GM12878 (cell line): ENCODE measurements around the gene EYS. TPM values are rescaled to one million over a fixed set of nuclear protein-coding genes. Genes with fewer than 3 reads are reported as not detected.

ENCODE experiments used
- ATAC-seq: fragments of 200-7000 bp; cut with Tn5 transposase; 3 replicates; pipeline ENCODE4 v1.9.1; 2020; ENCODE audit warnings: mild to moderate bottlenecking, moderate library complexity
- BruUV-seq: library from RNA; stranded (reverse); fragments of 400-500 nt; replicated peaks from 2 replicates; lab custom pipeline; 2021; lab: Mats Ljungman, UMichigan
- CTCF ChIA-PET: fragments of 300-600 bp; sonication (Branson Sonifier 250); formaldehyde crosslinking; extraction: SDS; loops from one replicate; lab custom pipeline; 2021; ENCODE audit warnings: inconsistent platforms; lab: Yijun Ruan, JAX
- POLR2A ChIA-PET: fragments of 350-600 bp; formaldehyde crosslinking; extraction: SDS; loops from one replicate; lab custom pipeline; 2021; ENCODE audit warnings: inconsistent platforms; lab: Charles Lee
- RAD21 ChIA-PET: fragments of 300-600 bp; sonication (Branson Sonifier 250); formaldehyde crosslinking; loops from one replicate; lab custom pipeline; 2023; ENCODE audit warnings: antibody characterized with exemption; ENCODE audit not compliant: unreplicated experiment; lab: Charles Lee
- SMC1A ChIA-PET: fragments of 300-600 bp; sonication (Branson Sonifier 250); formaldehyde crosslinking; loops from one replicate; lab custom pipeline; 2023; ENCODE audit not compliant: unreplicated experiment, uncharacterized antibody; lab: Charles Lee
- DNase-seq: peaks from one replicate; pipeline ENCODE4 v3.0.0-alpha.2; 2011; ENCODE audit warnings: low read depth, low spot score
- FAIRE-seq: peaks from 3 replicates; lab custom pipeline; 2011; peaks lifted over from hg19 to GRCh38; lab: Jason Lieb, UNC
- H2AFZ ChIP-seq: 2 replicates; pipeline ENCODE4 v1.6.0; 2011; ENCODE audit warnings: low read depth, low read length, control low read depth; ENCODE audit not compliant: control insufficient read depth
- H3K27ac ChIP-seq: 2 replicates; pipeline ENCODE4 v1.5.1; 2011; ENCODE audit warnings: control low read depth; ENCODE audit not compliant: control insufficient read depth, insufficient read depth
- H3K27me3 ChIP-seq, 2 experiments: replicated peaks in 1 of 2; 2 replicates each; pipeline versions ENCODE4 v1.6.0 to v1.6.1; 2011; ENCODE audit warnings: low read length in 1 of 2; ENCODE audit not compliant: control insufficient read depth in 2 of 2, insufficient read depth in 2 of 2
- H3K36me3 ChIP-seq, 2 experiments: 2 replicates each; pipeline ENCODE4 v1.5.1; 2011; ENCODE audit warnings: low read length in 1 of 2; ENCODE audit not compliant: control insufficient read depth in 2 of 2, insufficient read depth in 2 of 2
- H3K4me1 ChIP-seq: 2 replicates; pipeline ENCODE4 v1.6.1; 2011; ENCODE audit warnings: mild to moderate bottlenecking, low read length, moderate library complexity, mixed read lengths; ENCODE audit not compliant: control insufficient read depth, insufficient read depth
- H3K4me2 ChIP-seq: 2 replicates; pipeline ENCODE4 v1.6.0; 2011; ENCODE audit warnings: control low read depth; ENCODE audit not compliant: control insufficient read depth, insufficient read depth
- H3K4me3 ChIP-seq: fragments of 200-600 bp; sonication (generic); 2 replicates; pipeline ENCODE4 v1.5.1; 2016
- H3K79me2 ChIP-seq: 2 replicates; pipeline ENCODE4 v1.6.0; 2011; ENCODE audit warnings: low read length; ENCODE audit not compliant: control insufficient read depth, insufficient read depth
- H3K9ac ChIP-seq: 2 replicates; pipeline ENCODE4 v1.8.0; 2011; ENCODE audit warnings: low read length, control low read depth, mixed read lengths; ENCODE audit not compliant: control insufficient read depth, insufficient read depth
- H3K9me3 ChIP-seq: replicated peaks from 3 replicates; pipeline ENCODE4 v1.5.1; 2011; ENCODE audit warnings: mild to moderate bottlenecking, low read length; ENCODE audit not compliant: control insufficient read depth, insufficient read depth
- H4K20me1 ChIP-seq: 2 replicates; pipeline ENCODE4 v1.6.0; 2011; ENCODE audit not compliant: control insufficient read depth, insufficient read depth
- CHD4 ChIP-seq: fragments of 200-600 bp; sonication (generic); IDR thresholded peaks from 2 replicates; pipeline ENCODE4 v1.6.1; 2016; ENCODE audit warnings: mild to moderate bottlenecking
- FOS ChIP-seq: IDR thresholded peaks from 3 replicates; pipeline ENCODE4 v1.6.1; 2011; ENCODE audit warnings: borderline replicate concordance; ENCODE audit not compliant: insufficient read length; ENCODE audit errors: extremely low read depth
- GATAD2B ChIP-seq: fragments of 450-650 bp; conservative IDR thresholded peaks from 2 replicates; pipeline ENCODE4 v1.6.1; 2017; ENCODE audit warnings: low read depth, mild to moderate bottlenecking, moderate library complexity
- HDAC6 ChIP-seq: fragments of 200-600 bp; sonication (generic); IDR thresholded peaks from one replicate; pipeline ENCODE4 v1.8.0; 2017; ENCODE audit warnings: antibody characterized with exemption; ENCODE audit not compliant: unreplicated experiment
- MYC ChIP-seq: IDR thresholded peaks from 2 replicates; pipeline ENCODE4 v1.6.1; 2011; ENCODE audit warnings: mild to moderate bottlenecking, low read length, moderate library complexity, inconsistent platforms; ENCODE audit not compliant: insufficient read depth, insufficient replicate concordance, insufficient read length, severe bottlenecking
- NRF1 ChIP-seq: conservative IDR thresholded peaks from 2 replicates; pipeline ENCODE4 v1.6.1; 2011; ENCODE audit warnings: mild to moderate bottlenecking, low read depth, low read length, improper control_type of control experiment
- POU2F2 ChIP-seq: IDR thresholded peaks from 3 replicates; pipeline ENCODE4 v1.6.1; 2011; ENCODE audit warnings: low read depth, mild to moderate bottlenecking, low read length, borderline replicate concordance
- RUNX3 ChIP-seq: IDR thresholded peaks from 2 replicates; pipeline ENCODE4 v1.6.1; 2012; ENCODE audit warnings: low read length, inconsistent platforms
- SMAD5 ChIP-seq: IDR thresholded peaks from 2 replicates; pipeline ENCODE4 v1.6.1; 2016; ENCODE audit warnings: antibody characterized with exemption, low read depth
- SUZ12 ChIP-seq: fragments of 200-600 bp; sonication (generic); IDR thresholded peaks from one replicate; pipeline ENCODE4 v1.6.1; 2018; ENCODE audit warnings: antibody characterized with exemption, mild to moderate bottlenecking; ENCODE audit not compliant: unreplicated experiment
- TAF1 ChIP-seq: IDR thresholded peaks from 2 replicates; pipeline ENCODE4 v1.6.1; 2011; ENCODE audit warnings: mild to moderate bottlenecking, low read depth, low read length, borderline replicate concordance
- WGBS: methylation state at CpG from one replicate; pipeline ENCODE4 v1.1.6; 2016; ENCODE audit warnings: low lambda C conversion rate; ENCODE audit not compliant: insufficient replicate concordance, insufficient coverage; ENCODE audit errors: missing lambda C conversion rate; 5-methylcytosine and 5-hydroxymethylcytosine counted together
- in situ Hi-C: fragments of 300-500 bp; cut with MboI; formaldehyde crosslinking; loops from 9 replicates; pipeline ENCODE4 v1.14.3; 2018; ENCODE audit warnings: mixed read lengths
- intact Hi-C: fragments of 100-400 bp; cut with micrococcal nuclease; formaldehyde crosslinking; loops from one replicate; pipeline ENCODE4 v1.14.2; 2022; ENCODE audit not compliant: unreplicated experiment
- polyA plus RNA-seq, 11 experiments: library from polyadenylated mRNA; depleted of rRNA in 4 of 11; unstranded in 6 of 11; stranded (reverse) in 5 of 11; fragments of >200 nt; fragmentation: Nextera tagmentation in 4 of 11; fragmentation: Illumina TruSeq in 1 of 11; extraction: Ambion mirVana in 4 of 11; extraction: Trizol in 1 of 11; gene quantifications; 1 replicate in 1 of 11; 2 replicates in 10 of 11; pipeline versions ENCODE4 v1.2.1 to v1.2.3, GENCODE V29; 2011 to 2016; ENCODE audit warnings: inconsistent platforms in 2 of 11, missing spikeins in 2 of 11, low read depth in 1 of 11
- total RNA-seq, 4 experiments: library from RNA; depleted of rRNA in 3 of 4; stranded (reverse); fragments of >200 nt in 3 of 4; fragmentation: Illumina TruSeq in 1 of 4; extraction: Trizol in 1 of 4; gene quantifications; 2 replicates each; pipeline versions ENCODE4 v1.2.1 to v1.2.3, GENCODE V29; 2013 to 2021
- TF ChIP-seq, protein P1 (sequence below): IDR thresholded peaks from 2 replicates; pipeline ENCODE4 v1.6.1; 2012; ENCODE audit warnings: improper control_type of control experiment, low read depth, low read length; ENCODE audit not compliant: insufficient replicate concordance
- TF ChIP-seq, protein P2 (sequence below): IDR thresholded peaks from 2 replicates; pipeline ENCODE4 v1.6.1; 2011; ENCODE audit warnings: borderline replicate concordance, low read depth, mild to moderate bottlenecking, moderate library complexity, mixed read lengths, low read length; ENCODE audit not compliant: insufficient read depth; ENCODE audit errors: extremely low read length
- TF ChIP-seq, protein P3 (sequence below), 3 experiments: IDR thresholded peaks in 2 of 3; conservative IDR thresholded peaks in 1 of 3; 2 replicates each; pipeline ENCODE4 v1.5.1; 2011; ENCODE audit warnings: low read depth in 3 of 3, low read length in 3 of 3, mild to moderate bottlenecking in 3 of 3, control low read depth in 2 of 3, moderate library complexity in 2 of 3, inconsistent platforms in 1 of 3, mixed read lengths in 1 of 3; ENCODE audit not compliant: control insufficient read depth in 2 of 3, insufficient read depth in 1 of 3; ENCODE audit errors: extremely low read depth in 1 of 3
- TF ChIP-seq, protein P4 (sequence below): IDR thresholded peaks from 2 replicates; pipeline ENCODE4 v1.6.1; 2012; ENCODE audit warnings: low read length, inconsistent platforms

The EYS gene
- total and polyA plus RNA-seq, 10 of the 15 experiments (the other 5 are each of a cell fraction or from before 2014, with no cell fraction given) = under 0.01 to 0.14 (median 0.02) TPM; not detected in 1

DNA sequence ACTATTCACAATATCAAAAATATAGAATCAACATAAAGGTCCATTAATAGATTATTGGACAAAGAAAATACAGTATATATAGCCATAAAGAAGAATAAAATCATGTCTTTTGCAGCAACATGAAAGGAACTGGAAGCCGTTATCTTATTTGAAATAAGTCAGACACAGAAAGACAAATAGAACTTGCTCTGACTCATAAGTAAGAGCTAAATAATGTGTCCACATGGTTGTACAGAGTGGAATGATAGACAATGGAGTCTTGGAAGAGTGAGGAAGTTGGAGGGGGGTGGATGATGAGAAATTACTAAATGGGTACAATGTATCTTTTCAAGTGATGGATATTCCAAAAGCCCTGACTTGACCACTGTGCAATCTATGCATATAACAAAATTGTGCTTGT lies 1457.9 kb downstream of the EYS start:
- no peak for FAIRE-seq
- Histone ChIP-seq H3K4me2 (no peak overlapping the region), H3K27ac (no peak overlapping the region), H3K4me1 (no peaks in the 10 kb centered on the region), H4K20me1 (no peaks in the 10 kb centered on the region), H3K9ac (no peak overlapping the region), H3K4me3 (no peak overlapping the region), H2AFZ (no peak overlapping the region), H3K79me2 (no peaks in the 10 kb centered on the region), H3K9me3 (peaks cover 1% of the 10 kb centered on the region; the same call in 1 of the 3 replicates), H3K36me3 (no peaks in the 10 kb centered on the region), H3K27me3 (no peaks in the 10 kb centered on the region)
- intact Hi-C loops (no loop called here), in situ Hi-C loops (no loop called here)
- SMC1A ChIA-PET = interaction anchor here (1.2 kb wide), 1 partner anchor 42 kb away, joined by 3 read pairs; no protein-coding TSS in a partner anchor
- WGBS = 67% methylated on average over 1 of the region's 1 CpG
- RAD21 ChIA-PET = no interaction called here
- CTCF ChIA-PET = no interaction called here
- ATAC-seq = no peak
- POLR2A ChIA-PET = no interaction called here
- no TSS peak for BruUV-seq
- DNase-seq = no peak
- TF ChIP-seq, protein P1, sequence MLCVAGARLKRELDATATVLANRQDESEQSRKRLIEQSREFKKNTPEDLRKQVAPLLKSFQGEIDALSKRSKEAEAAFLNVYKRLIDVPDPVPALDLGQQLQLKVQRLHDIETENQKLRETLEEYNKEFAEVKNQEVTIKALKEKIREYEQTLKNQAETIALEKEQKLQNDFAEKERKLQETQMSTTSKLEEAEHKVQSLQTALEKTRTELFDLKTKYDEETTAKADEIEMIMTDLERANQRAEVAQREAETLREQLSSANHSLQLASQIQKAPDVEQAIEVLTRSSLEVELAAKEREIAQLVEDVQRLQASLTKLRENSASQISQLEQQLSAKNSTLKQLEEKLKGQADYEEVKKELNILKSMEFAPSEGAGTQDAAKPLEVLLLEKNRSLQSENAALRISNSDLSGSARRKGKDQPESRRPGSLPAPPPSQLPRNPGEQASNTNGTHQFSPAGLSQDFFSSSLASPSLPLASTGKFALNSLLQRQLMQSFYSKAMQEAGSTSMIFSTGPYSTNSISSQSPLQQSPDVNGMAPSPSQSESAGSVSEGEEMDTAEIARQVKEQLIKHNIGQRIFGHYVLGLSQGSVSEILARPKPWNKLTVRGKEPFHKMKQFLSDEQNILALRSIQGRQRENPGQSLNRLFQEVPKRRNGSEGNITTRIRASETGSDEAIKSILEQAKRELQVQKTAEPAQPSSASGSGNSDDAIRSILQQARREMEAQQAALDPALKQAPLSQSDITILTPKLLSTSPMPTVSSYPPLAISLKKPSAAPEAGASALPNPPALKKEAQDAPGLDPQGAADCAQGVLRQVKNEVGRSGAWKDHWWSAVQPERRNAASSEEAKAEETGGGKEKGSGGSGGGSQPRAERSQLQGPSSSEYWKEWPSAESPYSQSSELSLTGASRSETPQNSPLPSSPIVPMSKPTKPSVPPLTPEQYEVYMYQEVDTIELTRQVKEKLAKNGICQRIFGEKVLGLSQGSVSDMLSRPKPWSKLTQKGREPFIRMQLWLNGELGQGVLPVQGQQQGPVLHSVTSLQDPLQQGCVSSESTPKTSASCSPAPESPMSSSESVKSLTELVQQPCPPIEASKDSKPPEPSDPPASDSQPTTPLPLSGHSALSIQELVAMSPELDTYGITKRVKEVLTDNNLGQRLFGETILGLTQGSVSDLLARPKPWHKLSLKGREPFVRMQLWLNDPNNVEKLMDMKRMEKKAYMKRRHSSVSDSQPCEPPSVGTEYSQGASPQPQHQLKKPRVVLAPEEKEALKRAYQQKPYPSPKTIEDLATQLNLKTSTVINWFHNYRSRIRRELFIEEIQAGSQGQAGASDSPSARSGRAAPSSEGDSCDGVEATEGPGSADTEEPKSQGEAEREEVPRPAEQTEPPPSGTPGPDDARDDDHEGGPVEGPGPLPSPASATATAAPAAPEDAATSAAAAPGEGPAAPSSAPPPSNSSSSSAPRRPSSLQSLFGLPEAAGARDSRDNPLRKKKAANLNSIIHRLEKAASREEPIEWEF = no peak
- TF ChIP-seq HDAC6 (no peak), POU2F2 (no peak), SMAD5 (no peak), FOS (no peak), CHD4 (no peak), RUNX3 (no peak), GATAD2B (no peak), SUZ12 (no peak), TAF1 (no peak), MYC (no peak), NRF1 (no peak)
- TF ChIP-seq, protein P2, sequence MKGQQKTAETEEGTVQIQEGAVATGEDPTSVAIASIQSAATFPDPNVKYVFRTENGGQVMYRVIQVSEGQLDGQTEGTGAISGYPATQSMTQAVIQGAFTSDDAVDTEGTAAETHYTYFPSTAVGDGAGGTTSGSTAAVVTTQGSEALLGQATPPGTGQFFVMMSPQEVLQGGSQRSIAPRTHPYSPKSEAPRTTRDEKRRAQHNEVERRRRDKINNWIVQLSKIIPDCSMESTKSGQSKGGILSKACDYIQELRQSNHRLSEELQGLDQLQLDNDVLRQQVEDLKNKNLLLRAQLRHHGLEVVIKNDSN = no peak
- TF ChIP-seq, protein P3, sequence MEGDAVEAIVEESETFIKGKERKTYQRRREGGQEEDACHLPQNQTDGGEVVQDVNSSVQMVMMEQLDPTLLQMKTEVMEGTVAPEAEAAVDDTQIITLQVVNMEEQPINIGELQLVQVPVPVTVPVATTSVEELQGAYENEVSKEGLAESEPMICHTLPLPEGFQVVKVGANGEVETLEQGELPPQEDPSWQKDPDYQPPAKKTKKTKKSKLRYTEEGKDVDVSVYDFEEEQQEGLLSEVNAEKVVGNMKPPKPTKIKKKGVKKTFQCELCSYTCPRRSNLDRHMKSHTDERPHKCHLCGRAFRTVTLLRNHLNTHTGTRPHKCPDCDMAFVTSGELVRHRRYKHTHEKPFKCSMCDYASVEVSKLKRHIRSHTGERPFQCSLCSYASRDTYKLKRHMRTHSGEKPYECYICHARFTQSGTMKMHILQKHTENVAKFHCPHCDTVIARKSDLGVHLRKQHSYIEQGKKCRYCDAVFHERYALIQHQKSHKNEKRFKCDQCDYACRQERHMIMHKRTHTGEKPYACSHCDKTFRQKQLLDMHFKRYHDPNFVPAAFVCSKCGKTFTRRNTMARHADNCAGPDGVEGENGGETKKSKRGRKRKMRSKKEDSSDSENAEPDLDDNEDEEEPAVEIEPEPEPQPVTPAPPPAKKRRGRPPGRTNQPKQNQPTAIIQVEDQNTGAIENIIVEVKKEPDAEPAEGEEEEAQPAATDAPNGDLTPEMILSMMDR (IDR thresholded peaks at IDR 0.05 in 2 of 3, conservative IDR thresholded peaks at IDR 0.05 in 1 of 3; ENCODE audit: control insufficient read depth in 2 of 3, extremely low read depth in 1 of 3, insufficient read depth in 1 of 3, low read depth in 3 of 3, low read length in 3 of 3) = no peak
- TF ChIP-seq, protein P4, sequence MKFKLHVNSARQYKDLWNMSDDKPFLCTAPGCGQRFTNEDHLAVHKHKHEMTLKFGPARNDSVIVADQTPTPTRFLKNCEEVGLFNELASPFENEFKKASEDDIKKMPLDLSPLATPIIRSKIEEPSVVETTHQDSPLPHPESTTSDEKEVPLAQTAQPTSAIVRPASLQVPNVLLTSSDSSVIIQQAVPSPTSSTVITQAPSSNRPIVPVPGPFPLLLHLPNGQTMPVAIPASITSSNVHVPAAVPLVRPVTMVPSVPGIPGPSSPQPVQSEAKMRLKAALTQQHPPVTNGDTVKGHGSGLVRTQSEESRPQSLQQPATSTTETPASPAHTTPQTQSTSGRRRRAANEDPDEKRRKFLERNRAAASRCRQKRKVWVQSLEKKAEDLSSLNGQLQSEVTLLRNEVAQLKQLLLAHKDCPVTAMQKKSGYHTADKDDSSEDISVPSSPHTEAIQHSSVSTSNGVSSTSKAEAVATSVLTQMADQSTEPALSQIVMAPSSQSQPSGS = no peak
